AG04450 (cell line): ENCODE measurements around the gene EEF1B2. TPM values are rescaled to one million over a fixed set of nuclear protein-coding genes. Genes with fewer than 3 reads are reported as not detected.
"Not testable (repeated sequence)": the region's sequence is repeated elsewhere in the genome, so short reads cannot be mapped to it uniquely, and the experiment has no call there.

ENCODE experiments used
- CTCF ChIA-PET: fragments of 300-600, 350-600 bp; formaldehyde crosslinking; extraction: SDS; loops from one replicate; lab custom pipeline; 2022; ENCODE audit warnings: antibody characterized with exemption, inconsistent platforms; lab: Charles Lee
- POLR2A ChIA-PET: fragments of 350-600 bp; formaldehyde crosslinking; extraction: SDS; loops from one replicate; lab custom pipeline; 2021; ENCODE audit warnings: antibody characterized with exemption, inconsistent platforms; lab: Yijun Ruan, JAX
- DNase-seq: peaks from one replicate; pipeline ENCODE4 v3.0.0-alpha.2; 2011; ENCODE audit warnings: low read depth, low spot score
- H3K27ac ChIP-seq: one replicate; pipeline ENCODE4 v1.5.1; 2012; ENCODE audit warnings: low read depth, low read length, control low read depth
- H3K27me3 ChIP-seq: one replicate; pipeline ENCODE4 v1.6.0; 2012; ENCODE audit warnings: low read length; ENCODE audit not compliant: control insufficient read depth, insufficient read depth
- H3K4me3 ChIP-seq: 2 replicates; pipeline ENCODE4 v1.5.1; 2011; ENCODE audit warnings: mild to moderate bottlenecking, low read depth, low read length, control low read depth
- H3K9me3 ChIP-seq: 2 replicates; pipeline ENCODE4 v1.5.1; 2012; ENCODE audit warnings: low read length; ENCODE audit not compliant: control insufficient read depth, insufficient read depth
- polyA plus RNA-seq: library from polyadenylated mRNA; depleted of rRNA; stranded (reverse); fragments of >200 nt; gene quantifications from 2 replicates; pipeline ENCODE4 v1.2.3, GENCODE V29; 2011
- TF ChIP-seq, protein P1 (sequence below): IDR thresholded peaks from 2 replicates; pipeline ENCODE4 v1.5.1; 2011; ENCODE audit warnings: low read depth, low read length, control low read depth, inconsistent platforms

Gene EEF1B2
- polyA plus RNA-seq, 1 experiment, result 1,211 TPM

GRCh38 chr2:206176121-206176520 is 16.4 kb downstream of the EEF1B2 start:
- TF ChIP-seq, protein P1, sequence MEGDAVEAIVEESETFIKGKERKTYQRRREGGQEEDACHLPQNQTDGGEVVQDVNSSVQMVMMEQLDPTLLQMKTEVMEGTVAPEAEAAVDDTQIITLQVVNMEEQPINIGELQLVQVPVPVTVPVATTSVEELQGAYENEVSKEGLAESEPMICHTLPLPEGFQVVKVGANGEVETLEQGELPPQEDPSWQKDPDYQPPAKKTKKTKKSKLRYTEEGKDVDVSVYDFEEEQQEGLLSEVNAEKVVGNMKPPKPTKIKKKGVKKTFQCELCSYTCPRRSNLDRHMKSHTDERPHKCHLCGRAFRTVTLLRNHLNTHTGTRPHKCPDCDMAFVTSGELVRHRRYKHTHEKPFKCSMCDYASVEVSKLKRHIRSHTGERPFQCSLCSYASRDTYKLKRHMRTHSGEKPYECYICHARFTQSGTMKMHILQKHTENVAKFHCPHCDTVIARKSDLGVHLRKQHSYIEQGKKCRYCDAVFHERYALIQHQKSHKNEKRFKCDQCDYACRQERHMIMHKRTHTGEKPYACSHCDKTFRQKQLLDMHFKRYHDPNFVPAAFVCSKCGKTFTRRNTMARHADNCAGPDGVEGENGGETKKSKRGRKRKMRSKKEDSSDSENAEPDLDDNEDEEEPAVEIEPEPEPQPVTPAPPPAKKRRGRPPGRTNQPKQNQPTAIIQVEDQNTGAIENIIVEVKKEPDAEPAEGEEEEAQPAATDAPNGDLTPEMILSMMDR, result no peak
- no peak for DNase-seq
- CTCF ChIA-PET, result interaction anchor here (0.9 kb wide), 1 partner anchor 11 kb away, joined by 3 read pairs; no protein-coding TSS in a partner anchor
- Histone ChIP-seq H3K4me3 (no peak overlapping the region), H3K27me3 (peaks cover 4% of the 10 kb centered on the region), H3K27ac (no peak overlapping the region), H3K9me3 (no peaks in the 10 kb centered on the region)
- POLR2A ChIA-PET, result no interaction called here

GRCh38 chr2:206176901-206177300 is 17.2 kb downstream of the EEF1B2 start:
- Histone ChIP-seq H3K4me3 (no peak overlapping the region), H3K9me3 (no peaks in the 10 kb centered on the region), H3K27ac (no peak overlapping the region), H3K27me3 (peaks cover 4% of the 10 kb centered on the region)
- ChIA-PET POLR2A (no interaction called here), CTCF (no interaction called here)
- TF ChIP-seq, protein P1, result no peak
- DNase-seq, result no peak

DNA sequence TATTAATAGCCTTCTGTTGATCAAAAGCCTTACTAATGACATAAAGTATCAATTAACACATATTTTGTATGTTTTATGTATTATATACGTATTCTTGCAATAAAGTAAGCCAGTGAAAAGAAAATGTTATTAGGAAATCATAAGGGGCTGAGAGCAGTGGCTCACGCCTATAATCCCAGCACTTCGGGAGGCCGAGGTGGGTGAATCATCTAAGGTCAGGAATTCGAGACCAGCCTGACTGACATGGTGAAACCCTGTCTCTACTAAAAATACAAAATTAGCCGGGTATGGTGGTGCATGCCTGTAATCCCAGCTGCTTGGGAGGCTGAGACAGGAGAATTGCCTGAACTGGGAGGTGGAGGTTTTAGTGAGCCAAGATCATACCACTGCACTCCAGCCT is 21.8 kb downstream of the EEF1B2 start:
- H3K27ac ChIP-seq, H3K27me3 ChIP-seq, H3K9me3 ChIP-seq, H3K4me3 ChIP-seq, POLR2A ChIA-PET, DNase-seq: not testable (repeated sequence)
- CTCF ChIA-PET, result interaction anchor here (0.5 kb wide), 1 partner anchor 16 kb away, joined by 3 read pairs; no protein-coding TSS in a partner anchor

DNA sequence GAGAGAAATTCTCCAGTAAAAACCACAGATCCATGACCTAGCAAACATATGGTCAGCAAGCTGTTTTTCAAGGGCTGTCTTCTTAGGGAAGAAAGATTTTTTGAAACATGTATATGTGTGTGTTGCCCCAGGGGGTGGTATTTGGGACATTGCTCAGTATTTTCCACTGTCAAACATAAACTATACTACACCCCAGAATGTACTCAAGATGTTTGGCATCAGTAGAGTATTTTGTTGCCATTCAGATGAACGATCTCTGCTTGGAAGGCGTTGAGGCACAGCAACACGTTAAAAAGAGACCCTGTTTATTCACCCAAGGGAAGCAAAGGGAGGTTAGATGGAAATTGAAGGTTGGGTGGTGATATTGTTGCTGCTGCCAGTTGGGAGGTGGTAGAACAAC is 30.0 kb downstream of the EEF1B2 start:
- CTCF ChIA-PET, result no interaction called here
- Histone ChIP-seq H3K27me3 (no peaks in the 10 kb centered on the region), H3K9me3 (no peaks in the 10 kb centered on the region), H3K4me3 (no peak overlapping the region), H3K27ac (no peak overlapping the region)
- no peak for DNase-seq
- TF ChIP-seq, protein P1, result no peak
- POLR2A ChIA-PET, result no interaction called here

DNA sequence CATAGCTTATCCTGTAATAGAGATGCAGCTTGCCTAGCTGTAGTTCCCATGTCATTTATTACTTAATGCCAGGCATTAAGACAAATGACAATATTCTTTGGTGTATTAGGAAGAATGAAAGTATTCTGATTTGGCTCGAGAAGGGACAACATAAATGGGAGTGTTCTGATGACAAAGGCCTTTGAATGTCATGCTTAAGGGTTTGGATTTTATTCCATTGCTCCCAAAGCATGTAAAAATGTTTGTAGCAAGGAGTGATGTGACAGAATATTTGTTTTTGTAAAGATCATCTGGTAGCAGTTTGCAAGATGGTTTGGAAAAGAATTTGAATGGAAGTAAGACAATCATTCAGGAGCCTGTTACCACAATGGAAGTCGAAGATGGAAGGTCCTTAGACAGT is 30.4 kb downstream of the EEF1B2 start:
- ChIA-PET POLR2A (no interaction called here), CTCF (no interaction called here)
- H3K27ac ChIP-seq, result no peak overlapping the region
- H3K27me3 ChIP-seq, result no peaks in the 10 kb centered on the region
- H3K9me3 ChIP-seq, result no peaks in the 10 kb centered on the region
- TF ChIP-seq, protein P1, result no peak
- DNase-seq, result no peak
- no peak overlapping the region for H3K4me3 ChIP-seq

- no peak for DNase-seq
- ChIA-PET POLR2A (no interaction called here), CTCF (no interaction called here)
- H3K4me3 ChIP-seq, result no peak overlapping the region
- H3K27ac ChIP-seq, result no peak overlapping the region
- H3K9me3 ChIP-seq, result no peaks in the 10 kb centered on the region
- no peaks in the 10 kb centered on the region for H3K27me3 ChIP-seq
- TF ChIP-seq, protein P1, result no peak
These were observed 31.0 kb downstream of the EEF1B2 start for GRCh38 chr2:206190689-206191088.
